Left cardiac atrium (tissue), 4 donors: Measurements from ENCODE around the gene ALOX5AP. TPM values are rescaled to one million over a fixed set of nuclear protein-coding genes. Genes with fewer than 3 reads are reported as not detected.

Source experiments
- ATAC-seq, 2 donors: fragments of 200-7000 bp; cut with Tn5 transposase; one replicate each; pipeline ENCODE4 v1.9.1; 2020; ENCODE audit warnings: mild to moderate bottlenecking in 2 of 2, moderate library complexity in 2 of 2
- DNase-seq: peaks from one replicate; pipeline ENCODE4 v3.0.0-alpha.2; 2020
- intact Hi-C, 2 donors: fragments of 100-400 bp; cut with DNase I; formaldehyde crosslinking; loops; one replicate each; pipeline versions ENCODE4 v1.14.1 to v1.15.1; 2022 to 2023
- total RNA-seq, 2 donors: library from RNA; stranded (reverse); fragmentation: NEBNext Ultra II Directional; extraction: Animal tissue kit (Norgen Biotek cat#: 25700); gene quantifications; one replicate each; pipeline ENCODE4 v1.2.1, GENCODE V29; 2021
- donor health status: DM: no; HTN: yes; CAD: no.
- donor health status: DM: no; HTN: yes; CAD: no; lungs with severe emphysema.
- donor health status: DM: yes; HTN: yes; CAD: no.
- donor health status: Dilated cardiomyopathy.

ALOX5AP gene
- total RNA-seq, 2 donors from 2014 or later = 12.8 to 26.9 TPM

DNA sequence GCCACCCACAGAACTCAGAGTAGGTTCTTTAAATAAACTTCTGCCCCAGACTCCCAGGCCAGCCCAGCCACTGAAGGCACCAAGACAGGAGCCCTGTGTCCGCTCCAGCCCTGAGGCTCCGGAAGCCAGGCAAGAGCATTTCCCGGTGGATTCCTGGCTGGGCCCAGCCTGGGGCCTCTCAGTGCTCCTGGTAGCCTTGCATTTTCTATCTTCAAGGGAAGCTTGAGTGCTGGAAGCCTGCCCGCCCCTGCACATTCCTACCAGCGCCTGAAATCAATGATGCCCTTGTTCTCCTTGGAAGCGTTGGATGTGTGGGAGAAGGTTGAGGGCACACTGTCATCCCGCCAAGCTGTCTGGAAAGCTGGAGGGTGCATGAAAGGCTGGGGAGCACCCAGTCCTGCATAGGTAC, 70.3 kb downstream of the ALOX5AP start:
- ATAC-seq (peak in 1 of 2 donors; percentile 21), DNase-seq (no peak)
- intact Hi-C loops = loop anchor here (5.0 to 10.0 kb wide), 4 partner anchors 131 to 671 kb away; no protein-coding TSS in a partner anchor

DNA sequence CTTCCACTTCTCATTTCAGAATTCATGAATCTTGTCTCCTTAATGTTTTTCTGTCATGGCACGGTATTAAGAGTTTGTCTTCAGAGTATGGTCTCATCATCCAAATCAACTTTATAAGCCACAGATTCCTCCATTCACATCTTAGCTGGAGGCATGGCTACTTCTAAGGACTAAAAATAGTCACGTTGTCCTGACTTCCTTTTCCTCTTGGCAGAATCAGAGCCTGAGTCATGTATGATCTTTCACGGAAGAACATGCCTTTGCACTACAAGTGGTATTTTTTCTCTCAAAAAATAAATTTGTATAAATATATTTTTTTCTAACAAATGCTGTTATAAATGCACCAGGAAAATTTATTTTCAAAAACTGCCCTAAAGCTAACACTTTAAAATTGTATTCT, 71.4 kb downstream of the ALOX5AP start:
- intact Hi-C loops = loop anchor here (5.0 to 10.0 kb wide), 4 partner anchors 132 to 672 kb away; no protein-coding TSS in a partner anchor
- no peak for ATAC-seq
- no peak for DNase-seq

DNA sequence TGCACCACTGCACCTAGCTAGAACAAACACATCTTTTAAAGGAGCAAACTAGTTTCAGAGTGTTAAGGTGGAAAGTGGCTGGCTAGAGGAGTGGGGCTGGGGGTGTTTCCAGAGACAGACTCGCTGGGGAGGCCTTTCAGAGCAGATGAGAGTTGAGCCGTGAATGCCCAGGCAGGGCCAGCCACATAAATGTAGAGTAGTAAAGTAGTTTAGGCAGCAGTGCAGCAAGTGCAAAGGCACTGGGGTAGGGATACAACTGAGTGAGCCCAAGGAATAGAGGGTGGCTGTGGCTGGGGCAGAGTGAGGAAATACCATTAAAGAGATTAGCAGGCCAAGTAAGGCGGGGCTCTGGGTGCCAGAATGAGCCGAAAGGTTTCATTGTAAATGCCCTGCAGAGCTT, 72.0 kb downstream of the ALOX5AP start:
- no peak for DNase-seq
- ATAC-seq = no peak
- intact Hi-C loops = loop anchor here (5.0 to 10.0 kb wide), 4 partner anchors 133 to 673 kb away; no protein-coding TSS in a partner anchor

DNA sequence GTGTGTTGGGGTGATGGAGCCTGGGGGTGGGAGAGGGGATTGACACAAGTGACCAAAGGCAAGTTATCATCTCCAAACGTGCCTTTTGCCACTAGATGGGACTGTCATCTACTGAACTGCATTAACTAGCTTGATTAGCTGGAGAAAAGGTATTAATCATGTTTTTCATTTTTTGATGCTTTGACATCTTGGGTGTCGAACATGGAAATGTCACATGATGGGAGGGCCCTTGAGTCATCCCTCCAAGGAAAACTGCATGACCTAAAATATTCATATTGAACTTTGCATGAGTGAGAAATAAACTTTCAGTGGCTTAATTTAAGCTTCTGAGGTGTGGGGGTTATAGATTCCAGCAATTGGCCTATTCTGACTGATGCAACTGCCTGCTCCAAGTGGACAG, 73.3 kb downstream of the ALOX5AP start:
- no peak for DNase-seq
- intact Hi-C loops = loop anchor here (5.0 to 10.0 kb wide), 4 partner anchors 134 to 674 kb away; no protein-coding TSS in a partner anchor
- no peak for ATAC-seq

DNA sequence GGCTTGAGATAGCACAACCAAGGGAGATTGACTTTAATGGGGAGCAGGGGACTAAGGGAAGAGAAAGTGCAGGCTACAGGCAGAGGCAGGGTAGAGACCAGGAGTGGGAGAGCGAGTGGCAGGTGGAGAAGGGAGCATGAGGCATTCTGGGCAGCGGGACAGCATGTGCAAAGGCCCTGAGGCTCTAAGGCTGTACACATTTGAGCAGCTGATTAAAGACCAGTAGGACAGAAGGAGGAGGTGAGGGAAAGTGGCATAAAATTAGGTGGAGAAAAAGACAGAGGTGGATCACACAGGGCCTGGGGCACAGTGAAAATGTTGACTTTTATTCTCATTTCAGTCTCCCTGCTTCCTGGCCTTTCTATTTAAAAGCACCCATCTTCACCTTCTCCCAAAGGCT, 74.4 kb downstream of the ALOX5AP start:
- DNase-seq = no peak
- intact Hi-C loops = loop anchor here (5.0 to 10.0 kb wide), 4 partner anchors 135 to 675 kb away; no protein-coding TSS in a partner anchor
- ATAC-seq = no peak

- peak; percentile 38 to 76 for ATAC-seq
- intact Hi-C loops = no loop called here
- DNase-seq = no peak
These were observed 74.9 kb downstream of the ALOX5AP start for GRCh38 chr13:30810261-30810701.

- intact Hi-C loops = no loop called here
These were observed 75.5 kb downstream of the ALOX5AP start for GRCh38 chr13:30810801-30811200.

More at GRCh38 chr13:30810801-30811200, 75.5 kb downstream of the ALOX5AP start:
- DNase-seq (no peak), ATAC-seq (peak in 1 of 2 donors; percentile 29)

Other genes with a start within 250 kb of the ALOX5AP start
- 10 to 100 TPM in 1 of 2 donors, 1 to 10 TPM in 1; 8.5 to 12.7 TPM for gene USPL1, start 117.6 kb upstream of the ALOX5AP start, total RNA-seq
- 10 to 100 TPM in 1 of 2 donors, 1 to 10 TPM in 1; 9.6 to 36.7 TPM for gene MEDAG, start 170.7 kb downstream of the ALOX5AP start, total RNA-seq
- under 1 TPM; 0.15 to 0.37 TPM for gene TEX26, start 197.1 kb downstream of the ALOX5AP start, total RNA-seq